Neural cell (in vitro differentiated cells): Measurements from ENCODE around the gene PCDH15. TPM values are rescaled to one million over a fixed set of nuclear protein-coding genes. Genes with fewer than 3 reads are reported as not detected.

ENCODE experiments used
- H2AFZ ChIP-seq: fragments of 200-600, 300-800 bp; sonication (generic), shearing (Covaris generic); 2 replicates; pipeline ENCODE4 v1.6.0; 2014; ENCODE audit warnings: low read depth, mild to moderate bottlenecking, antibody characterized with exemption, low read length, moderate library complexity
- H3F3A ChIP-seq: fragments of 200-600 bp; shearing (Covaris generic); 2 replicates; pipeline ENCODE4 v1.6.1; 2016; ENCODE audit warnings: mild to moderate bottlenecking, moderate library complexity, mixed read lengths, antibody characterized with exemption, low read length; ENCODE audit not compliant: insufficient read depth, poor library complexity, severe bottlenecking
- H3K27ac ChIP-seq: fragments of 200-600, 300-800 bp; sonication (generic), shearing (Covaris generic); 2 replicates; pipeline ENCODE4 v1.5.1; 2014; ENCODE audit warnings: mild to moderate bottlenecking, low read length, moderate library complexity
- H3K27me3 ChIP-seq: fragments of 300-800, 200-600 bp; sonication (generic), shearing (Covaris generic); 2 replicates; pipeline ENCODE4 v1.6.0; 2014; ENCODE audit warnings: mild to moderate bottlenecking, low read depth, low read length, moderate library complexity; ENCODE audit not compliant: insufficient read depth
- H3K36me3 ChIP-seq: fragments of 300-800, 200-600 bp; sonication (generic), shearing (Covaris generic); 2 replicates; pipeline ENCODE4 v1.5.1; 2014; ENCODE audit warnings: mild to moderate bottlenecking, antibody characterized with exemption, low read length, moderate library complexity; ENCODE audit not compliant: insufficient read depth
- H3K4me2 ChIP-seq: fragments of 300-800, 200-600 bp; sonication (generic), shearing (Covaris generic); 2 replicates; pipeline ENCODE4 v1.6.0; 2014; ENCODE audit warnings: mild to moderate bottlenecking, low read length
- H3K4me3 ChIP-seq: fragments of 300-800, 200-600 bp; sonication (generic), shearing (Covaris generic); 2 replicates; pipeline ENCODE4 v1.5.1; 2014; ENCODE audit warnings: mild to moderate bottlenecking, low read length, moderate library complexity
- H3K79me2 ChIP-seq: fragments of 200-600 bp; shearing (Covaris generic); replicated peaks from 2 replicates; pipeline ENCODE4 v1.6.0; 2014; ENCODE audit warnings: mild to moderate bottlenecking, low read length, moderate library complexity; ENCODE audit not compliant: insufficient read depth
- H3K9ac ChIP-seq: fragments of 300-800, 200-600 bp; sonication (generic), shearing (Covaris generic); 2 replicates; pipeline ENCODE4 v1.6.1; 2016; ENCODE audit warnings: mild to moderate bottlenecking, low read length, mixed read lengths
- H3K9me2 ChIP-seq: fragments of 200-600 bp; shearing (Covaris generic); 2 replicates; pipeline ENCODE4 v1.6.1; 2016; ENCODE audit warnings: mild to moderate bottlenecking, low read length, mixed read lengths; ENCODE audit not compliant: insufficient read depth
- H3K9me3 ChIP-seq: fragments of 200-600, 300-800 bp; sonication (generic), shearing (Covaris generic); 2 replicates; pipeline ENCODE4 v1.6.1; 2016; ENCODE audit warnings: mild to moderate bottlenecking, mixed run types, low read length, moderate library complexity, mixed read lengths
- H4K20me1 ChIP-seq: fragments of 200-600 bp; shearing (Covaris generic); 2 replicates; pipeline ENCODE4 v1.6.1; 2016; ENCODE audit warnings: mild to moderate bottlenecking, mixed run types; ENCODE audit not compliant: insufficient read depth
- EP300 ChIP-seq: fragments of 450-650 bp; conservative IDR thresholded peaks from 2 replicates; pipeline ENCODE4 v1.6.1; 2014; ENCODE audit warnings: antibody characterized with exemption, mild to moderate bottlenecking, moderate library complexity; ENCODE audit not compliant: poor library complexity, severe bottlenecking
- EZH2 ChIP-seq: fragments of 200-600, 300-800 bp; shearing (Covaris generic), sonication (generic); IDR thresholded peaks from 2 replicates; pipeline ENCODE4 v1.6.1; 2014; ENCODE audit warnings: antibody characterized with exemption, low read length, borderline replicate concordance, mild to moderate bottlenecking; ENCODE audit not compliant: insufficient read depth, poor library complexity, severe bottlenecking
- MXI1 ChIP-seq: fragments of 450-650 bp; conservative IDR thresholded peaks from 2 replicates; pipeline ENCODE4 v1.6.1; 2014; ENCODE audit warnings: antibody characterized with exemption, mild to moderate bottlenecking; ENCODE audit not compliant: poor library complexity, severe bottlenecking
- POLR2AphosphoS5 ChIP-seq: IDR thresholded peaks from 2 replicates; pipeline ENCODE4 v1.6.1; 2012
- RAD21 ChIP-seq: fragments of 450-650 bp; conservative IDR thresholded peaks from 2 replicates; pipeline ENCODE4 v1.6.1; 2014; ENCODE audit warnings: antibody characterized with exemption, mild to moderate bottlenecking, moderate library complexity
- SMC3 ChIP-seq: fragments of 450-650 bp; conservative IDR thresholded peaks from 2 replicates; pipeline ENCODE4 v1.6.1; 2014; ENCODE audit warnings: antibody characterized with exemption, mild to moderate bottlenecking, moderate library complexity; ENCODE audit not compliant: poor library complexity
- TAF1 ChIP-seq: IDR thresholded peaks from 2 replicates; pipeline ENCODE4 v1.6.1; 2012; ENCODE audit warnings: low read depth
- polyA plus RNA-seq: library from polyadenylated mRNA; depleted of rRNA; stranded (reverse); fragments of >200 nt; gene quantifications from 2 replicates; pipeline ENCODE4 v1.2.3, GENCODE V29; 2014
- TF ChIP-seq, protein P1 (sequence below): IDR thresholded peaks from 2 replicates; pipeline ENCODE4 v1.6.1; 2012; ENCODE audit warnings: borderline replicate concordance
- TF ChIP-seq, protein P2 (sequence below): fragments of 450-650 bp; IDR thresholded peaks from 2 replicates; pipeline ENCODE4 v1.5.1; 2014; ENCODE audit warnings: antibody characterized with exemption, mild to moderate bottlenecking, moderate library complexity; ENCODE audit not compliant: poor library complexity, severe bottlenecking

Gene PCDH15
- polyA plus RNA-seq, 1 donor from 2014 or later, result 1.2 TPM

DNA sequence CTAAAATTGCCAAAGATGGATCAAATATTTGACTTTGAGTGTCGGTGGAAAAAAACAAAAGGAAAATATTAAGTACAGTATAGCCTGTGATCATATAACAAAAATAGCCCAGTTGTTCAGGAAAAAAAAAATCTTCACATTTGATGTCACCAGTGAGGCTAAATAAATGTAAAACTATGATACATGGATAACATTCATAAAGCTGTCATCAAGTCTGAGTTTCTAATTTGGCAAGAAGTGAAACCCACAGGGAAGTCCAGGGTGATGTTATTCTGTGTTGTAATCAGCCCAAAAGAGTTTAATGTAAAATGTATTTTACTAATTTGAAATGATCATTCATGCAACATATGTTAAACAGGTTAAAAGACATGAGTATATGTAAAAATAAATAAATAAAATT, 908.0 kb downstream of the PCDH15 start:
- Histone ChIP-seq H3F3A (no peaks in the 10 kb centered on the region), H3K9me3 (no peaks in the 10 kb centered on the region), H3K27me3 (no peaks in the 10 kb centered on the region), H4K20me1 (no peaks in the 10 kb centered on the region), H3K79me2 (no peaks in the 10 kb centered on the region), H3K4me3 (no peak overlapping the region), H3K27ac (no peak overlapping the region), H3K9ac (no peak overlapping the region), H3K36me3 (no peaks in the 10 kb centered on the region), H3K9me2 (no peaks in the 10 kb centered on the region), H3K4me2 (no peak overlapping the region), H2AFZ (no peak overlapping the region)
- no peak for TF ChIP-seq EP300
- no peak for TF ChIP-seq TAF1
- TF ChIP-seq RAD21, result no peak
- TF ChIP-seq, protein P1, sequence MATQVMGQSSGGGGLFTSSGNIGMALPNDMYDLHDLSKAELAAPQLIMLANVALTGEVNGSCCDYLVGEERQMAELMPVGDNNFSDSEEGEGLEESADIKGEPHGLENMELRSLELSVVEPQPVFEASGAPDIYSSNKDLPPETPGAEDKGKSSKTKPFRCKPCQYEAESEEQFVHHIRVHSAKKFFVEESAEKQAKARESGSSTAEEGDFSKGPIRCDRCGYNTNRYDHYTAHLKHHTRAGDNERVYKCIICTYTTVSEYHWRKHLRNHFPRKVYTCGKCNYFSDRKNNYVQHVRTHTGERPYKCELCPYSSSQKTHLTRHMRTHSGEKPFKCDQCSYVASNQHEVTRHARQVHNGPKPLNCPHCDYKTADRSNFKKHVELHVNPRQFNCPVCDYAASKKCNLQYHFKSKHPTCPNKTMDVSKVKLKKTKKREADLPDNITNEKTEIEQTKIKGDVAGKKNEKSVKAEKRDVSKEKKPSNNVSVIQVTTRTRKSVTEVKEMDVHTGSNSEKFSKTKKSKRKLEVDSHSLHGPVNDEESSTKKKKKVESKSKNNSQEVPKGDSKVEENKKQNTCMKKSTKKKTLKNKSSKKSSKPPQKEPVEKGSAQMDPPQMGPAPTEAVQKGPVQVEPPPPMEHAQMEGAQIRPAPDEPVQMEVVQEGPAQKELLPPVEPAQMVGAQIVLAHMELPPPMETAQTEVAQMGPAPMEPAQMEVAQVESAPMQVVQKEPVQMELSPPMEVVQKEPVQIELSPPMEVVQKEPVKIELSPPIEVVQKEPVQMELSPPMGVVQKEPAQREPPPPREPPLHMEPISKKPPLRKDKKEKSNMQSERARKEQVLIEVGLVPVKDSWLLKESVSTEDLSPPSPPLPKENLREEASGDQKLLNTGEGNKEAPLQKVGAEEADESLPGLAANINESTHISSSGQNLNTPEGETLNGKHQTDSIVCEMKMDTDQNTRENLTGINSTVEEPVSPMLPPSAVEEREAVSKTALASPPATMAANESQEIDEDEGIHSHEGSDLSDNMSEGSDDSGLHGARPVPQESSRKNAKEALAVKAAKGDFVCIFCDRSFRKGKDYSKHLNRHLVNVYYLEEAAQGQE, result no peak
- no peak for TF ChIP-seq EZH2
- no peak for TF ChIP-seq SMC3
- TF ChIP-seq, protein P2, sequence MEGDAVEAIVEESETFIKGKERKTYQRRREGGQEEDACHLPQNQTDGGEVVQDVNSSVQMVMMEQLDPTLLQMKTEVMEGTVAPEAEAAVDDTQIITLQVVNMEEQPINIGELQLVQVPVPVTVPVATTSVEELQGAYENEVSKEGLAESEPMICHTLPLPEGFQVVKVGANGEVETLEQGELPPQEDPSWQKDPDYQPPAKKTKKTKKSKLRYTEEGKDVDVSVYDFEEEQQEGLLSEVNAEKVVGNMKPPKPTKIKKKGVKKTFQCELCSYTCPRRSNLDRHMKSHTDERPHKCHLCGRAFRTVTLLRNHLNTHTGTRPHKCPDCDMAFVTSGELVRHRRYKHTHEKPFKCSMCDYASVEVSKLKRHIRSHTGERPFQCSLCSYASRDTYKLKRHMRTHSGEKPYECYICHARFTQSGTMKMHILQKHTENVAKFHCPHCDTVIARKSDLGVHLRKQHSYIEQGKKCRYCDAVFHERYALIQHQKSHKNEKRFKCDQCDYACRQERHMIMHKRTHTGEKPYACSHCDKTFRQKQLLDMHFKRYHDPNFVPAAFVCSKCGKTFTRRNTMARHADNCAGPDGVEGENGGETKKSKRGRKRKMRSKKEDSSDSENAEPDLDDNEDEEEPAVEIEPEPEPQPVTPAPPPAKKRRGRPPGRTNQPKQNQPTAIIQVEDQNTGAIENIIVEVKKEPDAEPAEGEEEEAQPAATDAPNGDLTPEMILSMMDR, result no peak
- TF ChIP-seq MXI1, result no peak
- TF ChIP-seq POLR2AphosphoS5, result no peak

DNA sequence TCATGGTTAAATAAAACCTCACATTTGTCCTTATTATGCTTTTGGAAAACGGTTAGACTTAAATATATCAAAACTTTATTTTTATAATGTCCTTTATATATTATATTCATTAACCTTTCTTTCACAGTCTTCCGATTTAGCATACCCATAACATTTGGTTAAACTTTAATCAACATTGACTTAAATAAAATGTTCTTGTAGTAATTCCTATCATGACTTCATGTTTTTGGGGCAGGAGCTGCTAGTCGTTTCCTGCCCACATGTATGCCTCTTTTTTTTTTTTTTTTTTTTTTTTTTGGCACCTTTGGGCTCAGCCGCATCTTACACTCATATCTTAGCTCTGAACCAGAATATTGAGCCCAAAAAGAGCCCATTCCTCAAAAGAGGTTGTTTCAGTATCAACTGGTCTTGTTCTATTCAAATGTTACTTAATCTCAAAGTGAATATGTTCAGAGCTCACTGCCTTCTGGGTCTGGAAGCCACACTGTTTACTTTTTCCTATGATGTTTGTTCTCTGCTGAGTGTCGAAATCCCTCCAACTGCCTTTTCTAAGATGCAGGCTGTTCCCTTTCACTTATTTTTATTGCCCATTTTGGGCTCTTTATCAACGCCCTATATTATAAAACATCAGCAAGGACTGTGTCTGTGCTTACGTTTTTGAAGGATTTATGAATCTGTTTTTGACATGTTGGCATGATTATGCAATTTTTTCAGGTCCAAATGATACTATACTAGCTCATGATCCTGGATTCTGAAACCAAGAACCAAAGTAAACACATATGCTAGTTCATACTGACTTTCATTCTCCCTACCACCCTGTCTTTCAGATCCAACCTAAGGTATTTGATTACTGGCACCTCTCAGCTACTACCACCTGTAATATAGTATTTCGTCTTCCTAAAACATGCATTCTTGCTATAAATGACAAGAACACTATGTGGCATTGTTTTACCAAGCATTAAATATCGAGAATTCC, 914.4 kb downstream of the PCDH15 start:
- H2AFZ ChIP-seq, result no peak overlapping the region
- no peaks in the 10 kb centered on the region for H3K79me2 ChIP-seq
- H4K20me1 ChIP-seq, result no peaks in the 10 kb centered on the region
- H3K27ac ChIP-seq, result no peak overlapping the region
- no peaks in the 10 kb centered on the region for H3K36me3 ChIP-seq
- H3F3A ChIP-seq, result no peaks in the 10 kb centered on the region
- TF ChIP-seq EZH2 (no peak), RAD21 (no peak)
- H3K9me2 ChIP-seq, result no peaks in the 10 kb centered on the region
- H3K4me2 ChIP-seq, result no peak overlapping the region
- no peak overlapping the region for H3K9ac ChIP-seq
- H3K4me3 ChIP-seq, result no peak overlapping the region
- H3K9me3 ChIP-seq, result no peaks in the 10 kb centered on the region
- no peaks in the 10 kb centered on the region for H3K27me3 ChIP-seq
